NK-92 treated with Interleukin-12 subunit alpha and Interleukin-12 subunit beta, amount 100 ng/mL, for 24 hours (cell line): Measurements from ENCODE around the gene PCLO.
"Not testable (repeated sequence)": the region's sequence is repeated elsewhere in the genome, so short reads cannot be mapped to it uniquely, and the experiment has no call there.

Source experiments
- DNase-seq: peaks from one replicate; lab custom pipeline; 2025; lab: John Stamatoyannopoulos, UW

Gene PCLO

DNA sequence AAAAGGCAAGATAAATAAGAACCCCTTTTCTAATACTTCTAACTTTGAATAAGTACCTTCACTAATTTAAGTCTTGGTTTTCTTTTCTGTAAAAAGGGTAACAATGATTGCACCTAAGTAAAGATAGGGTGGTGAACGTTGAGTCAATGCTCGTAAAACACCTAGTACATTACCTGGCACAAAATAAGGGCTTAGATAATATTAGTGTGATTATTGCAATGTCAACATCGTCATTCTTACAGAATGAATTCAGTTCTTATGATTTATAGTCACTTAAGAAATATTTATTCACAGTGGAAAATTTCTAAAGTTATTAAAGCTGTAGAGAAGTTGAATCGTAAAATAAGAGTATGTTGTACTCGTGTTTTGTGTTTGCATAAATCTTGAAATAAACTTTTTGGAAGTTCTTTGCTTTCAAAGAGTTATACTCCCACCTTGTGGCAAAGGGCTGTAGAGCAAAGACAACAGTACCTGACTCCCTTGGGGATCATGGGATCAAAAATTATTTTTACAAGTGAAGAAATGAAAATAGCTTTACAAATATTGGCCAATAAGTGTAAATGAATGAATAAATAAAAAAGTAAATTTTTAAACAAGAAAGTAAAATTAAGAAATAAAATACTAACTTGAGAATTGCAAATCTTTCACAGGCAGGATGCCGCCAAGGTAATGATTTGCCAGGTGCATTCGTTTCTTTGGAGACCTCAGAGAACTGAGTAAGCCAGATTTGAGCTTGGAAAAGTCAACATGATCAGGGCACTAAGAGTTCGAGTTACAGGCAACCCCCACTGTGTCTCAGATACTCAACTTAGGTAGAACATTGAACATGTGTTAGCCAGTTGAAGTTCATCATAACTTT is 433.3 kb downstream of the PCLO start:
- DNase-seq: no peak

GRCh38 chr7:82726038-82726800 is 436.5 kb downstream of the PCLO start:
- no peak for DNase-seq

GRCh38 chr7:82723411-82723810 is 439.3 kb downstream of the PCLO start:
- DNase-seq: no peak

GRCh38 chr7:82722946-82723345 is 439.7 kb downstream of the PCLO start:
- no peak for DNase-seq

- DNase-seq: no peak
Measured at GRCh38 chr7:82715344-82715743, 447.3 kb downstream of the PCLO start.

DNA sequence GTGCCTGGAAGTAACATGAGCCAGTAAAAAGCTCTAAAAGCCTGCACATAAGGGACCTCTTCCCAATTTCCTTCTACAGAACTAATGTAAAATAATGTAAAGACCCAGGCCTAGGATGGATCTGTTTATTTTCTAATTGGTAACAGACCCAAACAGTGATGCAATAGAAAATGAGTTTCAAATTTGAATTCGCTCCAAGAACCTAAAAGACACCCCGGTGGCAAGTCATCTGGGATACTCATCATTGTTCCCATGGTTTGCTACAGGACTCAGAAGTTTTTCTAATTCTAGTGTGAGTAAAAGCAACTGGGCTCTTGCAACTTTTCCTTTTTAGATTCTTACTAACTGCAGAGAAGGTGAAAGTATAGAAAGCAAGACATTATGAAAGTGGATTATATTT is 447.8 kb downstream of the PCLO start:
- no peak for DNase-seq

- DNase-seq: no peak
Measured at GRCh38 chr7:82713506-82713905, 449.2 kb downstream of the PCLO start.

- not testable (repeated sequence) for DNase-seq
Measured at GRCh38 chr7:82706344-82706743, 456.3 kb downstream of the PCLO start.

GRCh38 chr7:82705517-82706260 is 457.0 kb downstream of the PCLO start:
- no peak for DNase-seq

DNA sequence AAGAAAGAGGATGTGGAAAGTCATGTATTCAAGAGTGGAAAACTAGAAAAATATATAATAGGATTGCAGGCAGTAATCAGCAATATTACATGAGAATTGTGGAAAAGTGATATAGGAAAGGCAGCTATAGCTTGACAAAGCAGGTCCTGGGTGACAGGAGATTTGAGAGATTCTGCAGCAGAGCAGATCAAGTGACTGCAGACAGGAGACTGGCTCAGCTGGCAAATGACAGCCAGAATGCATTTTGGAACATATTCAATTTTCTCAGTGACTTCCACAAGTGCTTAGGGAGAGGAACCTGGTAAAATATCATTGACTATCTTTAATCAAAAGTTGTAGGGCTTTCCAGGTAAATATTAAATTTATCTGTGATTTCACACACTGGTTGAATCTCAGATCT is 458.6 kb downstream of the PCLO start:
- no peak for DNase-seq
